ENCODE data around the gene KLRF2. TPM values are rescaled to one million over a fixed set of nuclear protein-coding genes. Genes with fewer than 3 reads are reported as not detected.
"Not testable (repeated sequence)": the region's sequence is repeated elsewhere in the genome, so short reads cannot be mapped to it uniquely, and the experiment has no call there.

The KLRF2 gene
- total and polyA plus RNA-seq, 5 experiments from 2014 or later, result not detected

GRCh38 chr12:9868311-9868801 is 12.9 kb upstream of the KLRF2 start:
- peak overlapping the region; percentile 89 to 96 (median 90) for H3K4me3 Mint-ChIP-seq
- peaks cover 21 to 62% (median 36%) of the 10 kb centered on the region in 4 donors for H3K4me1 Mint-ChIP-seq
- ATAC-seq (peak; percentile 22 to 26), DNase-seq (peak in 3 of 10 donors; percentile 28 to 37 (median 32))
- POLR2A ChIA-PET, result interaction anchor here (0.6 to 4.0 kb wide), 9 partner anchors 17 to 691 kb away, joined by 3 to 26 read pairs (median 4); no protein-coding TSS in a partner anchor
- no peaks in the 10 kb centered on the region for H3K27me3 Mint-ChIP-seq
- peak overlapping the region; percentile 91 to 100 (median 98) for H3K27ac Mint-ChIP-seq
- H3K9me3 Mint-ChIP-seq, result peaks cover 0 to 9% (median 8%) of the 10 kb centered on the region in 9 donors
- H3K36me3 Mint-ChIP-seq, result peaks cover 5 to 10% (median 9%) of the 10 kb centered on the region in 3 donors

GRCh38 chr12:9868951-9869306 is 12.4 kb upstream of the KLRF2 start:
- peaks cover 21 to 56% (median 34%) of the 10 kb centered on the region in 4 donors for H3K4me1 Mint-ChIP-seq
- no peaks in the 10 kb centered on the region for H3K27me3 Mint-ChIP-seq
- POLR2A ChIA-PET, result interaction anchor here (0.6 to 4.0 kb wide), 16 partner anchors 17 to 690 kb away, joined by 3 to 26 read pairs (median 4); no protein-coding TSS in a partner anchor
- H3K9me3 Mint-ChIP-seq, result peaks cover 0 to 4% (median 2%) of the 10 kb centered on the region in 9 donors
- peaks cover 3 to 4% (median 3%) of the 10 kb centered on the region in 3 donors for H3K36me3 Mint-ChIP-seq
- H3K27ac Mint-ChIP-seq, result peak overlapping the region; percentile 69 to 100 (median 98)
- ATAC-seq, result no peak
- H3K4me3 Mint-ChIP-seq, result peak overlapping the region; percentile 89 to 96 (median 90)
- DNase-seq, result no peak

DNA sequence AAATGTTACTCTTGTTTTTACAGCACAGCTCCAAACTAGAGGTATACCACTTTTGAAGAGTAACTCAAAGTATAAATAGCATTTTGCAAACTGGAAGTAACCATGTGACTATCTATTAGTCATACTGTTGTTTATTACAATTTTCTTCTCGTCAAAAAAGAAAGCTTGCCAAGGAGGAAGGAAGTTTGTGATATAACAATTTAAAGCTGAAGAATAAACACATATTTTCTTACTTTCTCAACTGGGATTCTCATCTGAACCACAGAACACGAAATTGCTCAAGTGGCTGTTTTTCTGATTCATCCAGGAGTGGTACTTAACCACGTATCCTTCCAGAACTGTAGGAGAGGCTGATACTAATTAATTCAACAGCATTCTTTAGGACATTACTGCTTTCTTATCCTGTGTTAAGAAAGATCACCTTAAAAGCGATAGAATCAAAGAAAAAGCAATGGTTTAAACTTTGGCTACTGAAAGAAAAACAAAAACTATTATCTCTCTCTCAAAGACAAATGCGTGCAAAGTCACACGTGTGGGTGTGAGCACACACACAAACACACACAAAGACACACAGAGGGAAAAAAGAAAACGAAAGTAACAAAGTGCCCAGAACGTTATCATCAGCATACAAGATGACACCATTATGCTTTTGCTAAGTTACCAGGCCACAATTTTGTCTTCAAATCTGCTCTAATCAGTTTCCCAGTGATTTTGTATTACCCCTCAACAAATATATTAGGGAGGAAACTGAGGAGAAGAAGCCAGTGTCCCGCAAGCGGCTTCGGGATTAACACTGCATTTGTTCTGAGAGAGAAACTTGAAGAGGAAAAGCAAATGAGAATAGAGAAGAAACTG is 11.8 kb upstream of the KLRF2 start, which contains the start of gene CLEC2B:
Gene CLEC2B, minus strand, starts transcription at position 48 of the 855 bp plus-strand sequence.
- Mint-ChIP-seq H3K9me3 (no peaks in the 10 kb centered on the region), H3K36me3 (no peaks in the 10 kb centered on the region), H3K4me3 (peak within 1 kb of the TSS; percentile 89 to 96 (median 90)), H3K27me3 (no peaks in the 10 kb centered on the region), H3K27ac (peak within 1 kb of the TSS; percentile 96 to 100 (median 98)), H3K4me1 (peaks cover 21 to 50% (median 28%) of the 10 kb centered on the region in 4 donors)
- POLR2A ChIA-PET, result interaction anchor here (0.6 to 4.0 kb wide), 15 partner anchors 17 to 690 kb away, joined by 3 to 26 read pairs (median 4); no protein-coding TSS in a partner anchor
- ATAC-seq, result peak; percentile 65 to 77
- DNase-seq, result peak in 5 of 10 donors; percentile 26 to 66 (median 61)

DNA sequence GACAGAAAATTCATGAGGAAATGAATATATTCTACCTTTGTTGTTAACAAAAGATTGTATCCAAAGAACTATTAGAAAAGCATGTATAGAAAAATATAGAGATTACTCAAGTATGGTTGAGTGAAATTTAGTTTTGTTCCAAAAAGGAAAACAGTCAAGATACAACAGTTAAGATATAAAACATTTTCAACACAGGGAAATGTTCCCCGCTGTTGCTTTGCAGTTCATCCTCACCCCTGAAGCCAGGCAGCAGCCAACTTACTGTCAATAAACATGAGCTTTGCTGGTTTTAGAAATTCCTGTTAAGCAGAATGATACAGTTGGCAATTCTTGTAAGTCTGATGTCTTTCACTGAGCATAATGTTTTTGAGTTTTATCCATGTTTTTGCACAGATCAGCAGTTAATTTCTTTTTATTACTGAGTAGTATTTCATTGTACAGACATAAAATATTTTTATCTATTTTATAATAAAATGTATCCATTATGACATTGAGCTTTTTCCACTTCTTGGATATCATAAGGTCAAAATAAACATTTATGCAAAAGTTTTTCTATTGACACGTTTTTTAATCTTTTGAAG is 10.9 kb upstream of the KLRF2 start:
- Mint-ChIP-seq H3K4me3 (peak overlapping the region; percentile 89 to 96 (median 90)), H3K9me3 (no peaks in the 10 kb centered on the region), H3K27ac (peak overlapping the region; percentile 96 to 100 (median 98)), H3K4me1 (peaks cover 18 to 41% (median 23%) of the 10 kb centered on the region in 4 donors), H3K27me3 (no peaks in the 10 kb centered on the region), H3K36me3 (no peaks in the 10 kb centered on the region)
- DNase-seq (peak in 3 of 10 donors; percentile 14 to 37 (median 28)), ATAC-seq (no peak)
- POLR2A ChIA-PET, result interaction anchor here (0.6 to 2.6 kb wide), 3 partner anchors 17 to 36 kb away, joined by 3 to 17 read pairs (median 3); no protein-coding TSS in a partner anchor

- Mint-ChIP-seq H3K36me3 (no peaks in the 10 kb centered on the region), H3K9me3 (no peaks in the 10 kb centered on the region), H3K27me3 (no peaks in the 10 kb centered on the region), H3K4me1 (peaks cover 18 to 28% (median 21%) of the 10 kb centered on the region in 4 donors), H3K4me3 (no peak overlapping the region), H3K27ac (peak overlapping the region in 5 of 10 donors; percentile 11 to 96 (median 40))
- DNase-seq (no peak), ATAC-seq (no peak)
- POLR2A ChIA-PET, result interaction anchor here (0.5 to 2.6 kb wide), 4 partner anchors 32 to 1108 kb away, joined by 3 to 17 read pairs (median 4); no protein-coding TSS in a partner anchor
Observed at GRCh38 chr12:9872162-9872561, 9.1 kb upstream of the KLRF2 start.

DNA sequence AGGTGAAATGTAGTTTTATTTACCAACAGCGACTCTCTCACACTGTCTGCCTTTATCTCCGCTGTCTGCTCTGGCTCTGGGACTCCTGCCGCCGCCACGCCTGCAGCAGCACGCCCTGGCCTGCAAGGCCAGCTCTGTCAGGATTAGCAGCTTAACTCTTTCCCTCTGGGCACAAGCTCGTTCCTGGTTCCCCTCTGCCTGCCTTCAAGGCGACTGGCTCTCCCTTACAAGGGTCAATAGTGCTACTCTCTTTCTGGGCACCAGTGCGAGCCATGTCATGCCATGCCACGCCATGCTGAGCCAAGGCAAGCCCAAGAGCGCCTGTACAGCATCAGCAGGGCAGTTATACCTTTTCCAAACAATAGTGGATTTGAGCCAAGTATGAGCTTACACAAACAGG is 8.5 kb upstream of the KLRF2 start:
- no peaks in the 10 kb centered on the region for H3K9me3 Mint-ChIP-seq
- ATAC-seq (no peak), DNase-seq (no peak)
- peaks cover 18 to 28% (median 21%) of the 10 kb centered on the region in 4 donors for H3K4me1 Mint-ChIP-seq
- H3K27ac Mint-ChIP-seq, result peak overlapping the region in 5 of 10 donors; percentile 58 to 96 (median 69)
- POLR2A ChIA-PET, result interaction anchor here (0.5 to 1.3 kb wide), 4 partner anchors 31 to 1108 kb away, joined by 3 to 5 read pairs (median 4); no protein-coding TSS in a partner anchor
- no peak overlapping the region for H3K4me3 Mint-ChIP-seq
- no peaks in the 10 kb centered on the region for H3K36me3 Mint-ChIP-seq
- no peaks in the 10 kb centered on the region for H3K27me3 Mint-ChIP-seq

DNA sequence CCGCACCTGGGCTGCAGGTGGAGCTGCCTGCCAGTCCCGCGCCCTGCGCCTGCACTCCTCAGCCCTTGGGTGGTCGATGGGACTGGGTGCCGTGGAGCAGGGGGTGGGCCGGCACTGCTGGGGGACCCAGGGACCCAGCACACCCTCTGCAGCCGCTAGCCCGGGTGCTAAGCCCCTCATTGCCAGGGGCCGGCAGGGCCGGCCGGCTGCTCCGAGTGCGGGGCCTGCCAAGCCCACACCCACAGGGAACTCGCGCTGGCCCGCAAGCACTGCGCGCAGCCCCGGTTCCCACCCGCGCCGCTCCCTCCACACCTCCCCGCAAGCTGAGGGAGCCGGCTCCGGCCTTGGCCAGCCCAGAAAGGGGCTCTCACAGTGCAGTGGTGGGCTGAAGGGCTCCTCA is 5.2 kb upstream of the KLRF2 start:
- not testable (repeated sequence) for H3K27ac Mint-ChIP-seq, H3K27me3 Mint-ChIP-seq, H3K9me3 Mint-ChIP-seq, ATAC-seq, H3K4me3 Mint-ChIP-seq, DNase-seq, H3K36me3 Mint-ChIP-seq
- POLR2A ChIA-PET, result interaction anchor here (1.0 to 1.6 kb wide), 2 partner anchors 11 to 36 kb away, joined by 3 to 4 read pairs; no protein-coding TSS in a partner anchor
- H3K4me1 Mint-ChIP-seq, result peaks cover 11 to 20% (median 18%) of the 10 kb centered on the region in 4 donors

DNA sequence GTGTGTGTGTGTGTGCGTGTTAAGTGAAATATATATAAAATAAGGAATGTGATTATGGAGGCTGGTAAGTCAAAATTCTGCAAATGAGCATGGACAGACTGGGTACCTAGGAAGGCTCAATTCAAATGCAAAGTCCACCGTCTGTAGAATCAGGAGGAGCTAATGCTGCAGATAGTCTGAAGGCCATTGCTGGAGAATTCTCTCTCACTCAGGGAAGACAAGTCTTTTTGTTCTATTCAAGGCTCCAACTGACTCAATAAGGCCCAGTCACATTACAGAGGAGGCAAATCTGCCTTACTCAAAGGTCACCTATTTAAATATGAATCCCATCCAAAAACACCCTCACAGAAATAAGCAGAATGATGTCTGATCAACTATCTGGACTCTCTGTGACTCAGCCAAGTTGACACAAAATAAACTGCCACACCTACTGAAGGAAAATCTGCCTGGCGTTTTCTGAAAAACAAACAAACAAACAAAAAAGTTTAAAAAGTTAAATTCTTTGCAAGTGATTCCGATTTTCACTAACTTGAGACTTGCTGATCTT is 684 bp upstream of the KLRF2 start:
- no peaks in the 10 kb centered on the region for H3K9me3 Mint-ChIP-seq
- peaks cover 0 to 12% (median 7%) of the 10 kb centered on the region in 4 donors for H3K4me1 Mint-ChIP-seq
- DNase-seq, result no peak
- H3K4me3 Mint-ChIP-seq, result no peak overlapping the region
- no peak overlapping the region for H3K27ac Mint-ChIP-seq
- no peak for ATAC-seq
- no peaks in the 10 kb centered on the region for H3K27me3 Mint-ChIP-seq
- no peaks in the 10 kb centered on the region for H3K36me3 Mint-ChIP-seq
- POLR2A ChIA-PET, result no interaction called here

- Mint-ChIP-seq H3K36me3 (no peaks in the 10 kb centered on the region), H3K4me3 (no peak overlapping the region), H3K9me3 (no peaks in the 10 kb centered on the region), H3K4me1 (peaks cover 0 to 12% (median 7%) of the 10 kb centered on the region in 4 donors), H3K27me3 (no peaks in the 10 kb centered on the region), H3K27ac (no peak overlapping the region)
- ATAC-seq (no peak), DNase-seq (no peak)
- POLR2A ChIA-PET, result interaction anchor here (1.5 kb wide), 1 partner anchor 8 kb away, joined by 3 read pairs; no protein-coding TSS in a partner anchor
Observed at GRCh38 chr12:9881988-9882387, 699 bp downstream of the KLRF2 start.

DNA sequence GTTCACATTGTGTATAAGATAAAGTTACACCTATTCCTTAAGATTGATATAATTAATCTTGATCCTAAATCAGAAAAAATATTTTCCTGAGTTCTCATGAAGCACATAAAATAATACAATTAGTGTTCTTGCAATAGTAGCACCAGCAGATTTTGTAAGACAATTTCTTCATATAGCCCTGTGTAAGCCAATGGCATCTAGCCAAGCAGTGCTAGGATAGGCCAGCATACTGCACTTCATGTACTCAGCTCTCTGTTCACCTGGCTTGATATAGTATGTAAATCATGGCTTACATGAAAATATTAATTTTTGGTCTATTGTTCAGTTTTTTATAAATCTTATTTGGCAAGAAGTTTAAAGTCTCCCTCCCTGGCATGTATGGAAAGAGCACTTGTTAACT is 1.9 kb downstream of the KLRF2 start:
- POLR2A ChIA-PET, result interaction anchor here (1.5 kb wide), 1 partner anchor 9 kb away, joined by 3 read pairs; no protein-coding TSS in a partner anchor
- H3K27ac Mint-ChIP-seq, result no peak overlapping the region
- H3K4me3 Mint-ChIP-seq, result no peak overlapping the region
- ATAC-seq, result no peak
- H3K4me1 Mint-ChIP-seq, result peaks cover 0 to 12% (median 7%) of the 10 kb centered on the region in 4 donors
- H3K9me3 Mint-ChIP-seq, result no peaks in the 10 kb centered on the region
- no peaks in the 10 kb centered on the region for H3K36me3 Mint-ChIP-seq
- no peaks in the 10 kb centered on the region for H3K27me3 Mint-ChIP-seq
- DNase-seq, result no peak

DNA sequence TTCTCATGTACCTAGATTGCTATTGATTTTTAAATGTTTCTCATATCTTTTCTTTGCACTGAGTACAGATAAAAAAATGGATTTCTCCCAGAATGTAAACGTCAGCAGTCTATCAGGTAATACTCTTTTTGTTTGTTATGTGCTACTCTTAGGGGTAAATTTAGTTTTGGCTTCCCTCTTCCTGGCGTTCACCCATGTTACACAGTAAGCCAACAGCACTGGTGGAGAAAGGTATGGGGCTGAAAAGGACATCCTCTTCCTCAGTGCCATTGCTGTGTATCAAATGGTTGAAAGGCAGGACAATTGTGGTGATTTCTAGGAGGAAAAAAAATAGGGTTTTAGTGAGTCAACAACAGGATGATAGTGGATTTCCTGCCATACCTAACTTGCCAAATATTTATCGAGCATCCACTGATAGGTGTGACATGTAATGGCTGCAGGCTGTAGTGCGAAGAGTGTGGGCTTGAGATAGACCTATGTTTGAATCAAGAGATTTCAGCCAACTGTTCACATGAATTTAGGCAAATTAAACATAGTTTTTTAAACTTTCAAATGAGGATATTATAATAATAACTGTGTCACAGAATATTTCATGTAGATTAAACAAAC is 7.5 kb downstream of the KLRF2 start:
- POLR2A ChIA-PET, result interaction anchor here (0.7 kb wide), 1 partner anchor 374 kb away, joined by 3 read pairs; no protein-coding TSS in a partner anchor
- ATAC-seq, result no peak
- no peaks in the 10 kb centered on the region for H3K36me3 Mint-ChIP-seq
- H3K27me3 Mint-ChIP-seq, result no peaks in the 10 kb centered on the region
- no peak for DNase-seq
- H3K4me3 Mint-ChIP-seq, result no peak overlapping the region
- H3K9me3 Mint-ChIP-seq, result no peaks in the 10 kb centered on the region
- H3K27ac Mint-ChIP-seq, result peak overlapping the region in 6 of 10 donors; percentile 4 to 79 (median 31)
- H3K4me1 Mint-ChIP-seq, result peaks cover 3 to 13% (median 10%) of the 10 kb centered on the region in 4 donors

Data from naive thymus-derived CD8-positive, alpha-beta T cell (primary cell).